ENCODE measurements around the gene JAKMIP2.

GRCh38 chr5:147575598-147575997, 206.9 kb downstream of the JAKMIP2 start:
- TF ChIP-seq CTCF (IDR thresholded peaks at IDR 0.05; ENCODE audit: insufficient read depth, low read length, poor library complexity, severe bottlenecking), result no peak
- TF ChIP-seq EZH2phosphoT487 (conservative IDR thresholded peaks at IDR 0.05; ENCODE audit: low read length), result no peak

Data from SU-DHL-6 (cell line).